GM13976 (cell line): ENCODE results near the gene ARF1.

ENCODE experiments used
- DNase-seq: peaks from one replicate; pipeline ENCODE4 v3.0.0; 2012; ENCODE audit warnings: low spot score
- CTCF ChIP-seq: IDR thresholded peaks from 2 replicates; pipeline ENCODE4 v1.5.1; 2012; ENCODE audit warnings: borderline replicate concordance, mild to moderate bottlenecking; ENCODE audit not compliant: insufficient read depth; ENCODE audit errors: extremely low read depth, missing control alignments, control extremely low read depth
- in situ Hi-C: fragments of 300-500 bp; cut with MboI; formaldehyde crosslinking; loops from one replicate; pipeline ENCODE4 v1.12.0; 2022; ENCODE audit warnings: low sequenced_read_pairs, mixed read lengths, inconsistent platforms; ENCODE audit not compliant: unreplicated experiment

ARF1 gene

GRCh38 chr1:228104526-228105269 lies 22.2 kb downstream of the ARF1 start:
- TF ChIP-seq CTCF: no peak
- in situ Hi-C loops: no loop called here
- DNase-seq: no peak

- in situ Hi-C loops: no loop called here
- DNase-seq: no peak
- TF ChIP-seq CTCF: no peak
These were observed 22.9 kb downstream of the ARF1 start for GRCh38 chr1:228105270-228105995.

- DNase-seq: no peak
- in situ Hi-C loops: no loop called here
- TF ChIP-seq CTCF: no peak
These were observed 23.7 kb downstream of the ARF1 start for GRCh38 chr1:228105996-228106799.

- no peak for TF ChIP-seq CTCF
- in situ Hi-C loops: no loop called here
These were observed 24.2 kb downstream of the ARF1 start for GRCh38 chr1:228106800-228107054.

GRCh38 chr1:228107636-228108035 lies 25.1 kb downstream of the ARF1 start:
- no peak for TF ChIP-seq CTCF
- in situ Hi-C loops: no loop called here
- DNase-seq: no peak

More at GRCh38 chr1:228106800-228107054, 24.2 kb downstream of the ARF1 start:
- DNase-seq: no peak

GRCh38 chr1:228108055-228108690 lies 25.7 kb downstream of the ARF1 start:
- TF ChIP-seq CTCF: no peak
- DNase-seq: no peak
- in situ Hi-C loops: no loop called here
